Hippocampal formation (tissue), 2 donors: ENCODE data around the gene COL4A1.

Experiments
- DNase-seq, 2 donors: peaks; one replicate each; lab custom pipeline; 2025; lab: John Stamatoyannopoulos, UW

The COL4A1 gene

GRCh38 chr13:110341445-110342244 is 34.7 kb upstream of the COL4A1 start:
- no peak for DNase-seq

GRCh38 chr13:110340812-110341444 is 34.0 kb upstream of the COL4A1 start:
- no peak for DNase-seq

- DNase-seq: no peak
Measured at GRCh38 chr13:110339975-110340550, 33.1 kb upstream of the COL4A1 start.

- DNase-seq: no peak
Measured at GRCh38 chr13:110339263-110339662, 32.3 kb upstream of the COL4A1 start.

- DNase-seq: no peak
Measured at GRCh38 chr13:110338441-110339101, 31.6 kb upstream of the COL4A1 start.

GRCh38 chr13:110337247-110337646 is 30.3 kb upstream of the COL4A1 start:
- DNase-seq: no peak

GRCh38 chr13:110336681-110337080 is 29.7 kb upstream of the COL4A1 start:
- no peak for DNase-seq

GRCh38 chr13:110336108-110336507 is 29.2 kb upstream of the COL4A1 start:
- DNase-seq: no peak

- no peak for DNase-seq
Measured at GRCh38 chr13:110334841-110335490, 28.0 kb upstream of the COL4A1 start.

- DNase-seq: no peak
Measured at GRCh38 chr13:110334256-110334655, 27.3 kb upstream of the COL4A1 start.

GRCh38 chr13:110333837-110334236 is 26.9 kb upstream of the COL4A1 start:
- DNase-seq: no peak

- DNase-seq: no peak
Measured at GRCh38 chr13:110332750-110333149, 25.8 kb upstream of the COL4A1 start.

GRCh38 chr13:110331362-110331761 is 24.4 kb upstream of the COL4A1 start:
- no peak for DNase-seq

- DNase-seq: no peak
Measured at GRCh38 chr13:110330491-110331011, 23.6 kb upstream of the COL4A1 start.

GRCh38 chr13:110329798-110330461 is 23.0 kb upstream of the COL4A1 start:
- DNase-seq: no peak

- DNase-seq: no peak
Measured at GRCh38 chr13:110329258-110329657, 22.3 kb upstream of the COL4A1 start.

- DNase-seq: no peak
Measured at GRCh38 chr13:110328573-110328972, 21.6 kb upstream of the COL4A1 start.

- no peak for DNase-seq
Measured at GRCh38 chr13:110327051-110327721, 20.2 kb upstream of the COL4A1 start.

- no peak for DNase-seq
Measured at GRCh38 chr13:110326263-110326904, 19.4 kb upstream of the COL4A1 start.
